ENCODE results near the gene HSD3B7.

The HSD3B7 gene

DNA sequence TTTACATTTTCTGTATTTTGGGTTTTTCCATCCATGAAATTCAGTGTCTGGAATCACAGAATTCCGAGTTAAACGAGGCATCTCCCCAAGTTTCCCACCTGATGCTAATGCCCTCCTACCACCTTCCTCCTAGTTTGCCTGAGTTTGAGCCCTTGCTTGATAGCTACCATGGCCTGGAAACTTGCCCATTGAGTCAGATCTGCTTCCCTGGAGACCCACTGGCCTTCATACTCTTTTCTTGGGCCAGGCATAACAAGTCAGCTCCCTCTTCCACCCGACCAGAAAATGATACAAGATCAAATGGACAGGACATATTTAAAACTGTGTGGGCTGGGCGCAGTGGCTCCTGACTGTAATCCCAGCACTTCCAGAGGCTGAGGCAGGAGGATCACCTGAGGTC, 17.2 kb upstream of the HSD3B7 start:
- Histone ChIP-seq H2AK5ac (ENCODE audit: low read length) (no peak overlapping the region), H3K18ac (ENCODE audit: low read length) (no peak overlapping the region), H3K27me3 (ENCODE audit: insufficient read depth, low read length, poor library complexity) (no peaks in the 10 kb centered on the region), H3K79me2 (ENCODE audit: control insufficient read depth, insufficient read depth, low read length) (no peaks in the 10 kb centered on the region), H3K4me3 (ENCODE audit: low read length) (no peak overlapping the region), H3K27ac (ENCODE audit: low read depth, low read length) (no peak overlapping the region), H3K4me2 (ENCODE audit: low read length) (no peak overlapping the region), H3K4me1 (ENCODE audit: control insufficient read depth, low read depth, low read length) (no peaks in the 10 kb centered on the region), H3K9ac (ENCODE audit: low read length) (no peak overlapping the region), H2BK120ac (ENCODE audit: low read depth, low read length) (no peak overlapping the region), H3K56ac (ENCODE audit: low read length) (no peak overlapping the region), H4K8ac (ENCODE audit: low read depth, low read length) (no peak overlapping the region), H3K79me1 (ENCODE audit: low read length) (no peaks in the 10 kb centered on the region), H3K23ac (ENCODE audit: low read length) (no peak overlapping the region), H2BK5ac (ENCODE audit: low read length) (no peak overlapping the region), H4K5ac (ENCODE audit: low read length) (no peak overlapping the region), H3K4ac (ENCODE audit: low read depth, low read length) (no peak overlapping the region), H3K36me3 (ENCODE audit: control insufficient read depth, insufficient read depth, low read length) (peaks cover 28% of the 10 kb centered on the region), H2BK15ac (replicated peaks; ENCODE audit: low read depth) (no peak overlapping the region)
- no peak for DNase-seq
- WGBS (ENCODE audit: extremely low coverage, insufficient coverage, low lambda C conversion rate): no CpG with 5 or more reads among the region's 4 CpGs

DNA sequence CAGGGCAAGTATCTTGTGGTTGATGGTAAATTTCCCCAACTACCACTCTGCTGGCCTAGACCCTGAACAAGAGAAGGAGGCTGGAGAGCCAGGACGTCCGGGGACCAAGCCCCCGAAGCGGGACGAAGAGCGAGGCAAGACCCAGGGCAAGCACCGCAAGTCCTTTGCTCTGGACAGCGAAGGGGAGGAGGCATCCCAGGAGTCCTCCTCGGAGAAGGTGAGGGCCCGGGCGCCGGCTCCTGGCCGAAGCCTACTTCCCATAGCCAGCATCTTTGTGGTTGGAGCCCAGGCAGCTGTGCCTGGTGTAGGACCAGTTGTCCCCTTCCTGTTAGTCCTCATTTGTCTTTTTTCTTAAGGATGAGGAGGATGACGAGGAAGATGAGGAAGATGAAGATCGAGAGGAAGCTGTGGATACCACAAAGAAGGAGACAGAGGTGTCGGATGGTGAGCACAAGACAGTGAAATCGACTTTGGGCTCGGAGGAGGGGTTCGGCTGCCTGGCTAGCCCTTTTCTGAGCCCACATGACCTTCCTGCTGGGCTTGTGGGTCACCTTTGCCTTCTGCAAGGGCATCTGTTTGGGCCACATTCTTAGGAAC, 15.7 kb upstream of the HSD3B7 start:
- no peaks in the 10 kb centered on the region for H3K79me1 ChIP-seq (ENCODE audit: low read length)
- H4K5ac ChIP-seq (ENCODE audit: low read length): no peak overlapping the region
- no peaks in the 10 kb centered on the region for H3K27me3 ChIP-seq (ENCODE audit: insufficient read depth, low read length, poor library complexity)
- DNase-seq: no peak
- no peak overlapping the region for H2BK5ac ChIP-seq (ENCODE audit: low read length)
- no peak overlapping the region for H3K4ac ChIP-seq (ENCODE audit: low read depth, low read length)
- no peak overlapping the region for H3K56ac ChIP-seq (ENCODE audit: low read length)
- H3K4me2 ChIP-seq (ENCODE audit: low read length): no peak overlapping the region
- no peak overlapping the region for H4K8ac ChIP-seq (ENCODE audit: low read depth, low read length)
- H3K4me3 ChIP-seq (ENCODE audit: low read length): no peak overlapping the region
- no peak overlapping the region for H3K27ac ChIP-seq (ENCODE audit: low read depth, low read length)
- no peak overlapping the region for H3K9ac ChIP-seq (ENCODE audit: low read length)
- H3K36me3 ChIP-seq (ENCODE audit: control insufficient read depth, insufficient read depth, low read length): peaks cover 28% of the 10 kb centered on the region
- no peak overlapping the region for H3K18ac ChIP-seq (ENCODE audit: low read length)
- H3K4me1 ChIP-seq (ENCODE audit: control insufficient read depth, low read depth, low read length): no peaks in the 10 kb centered on the region
- no peak overlapping the region for H2BK15ac ChIP-seq (replicated peaks; ENCODE audit: low read depth)
- H2AK5ac ChIP-seq (ENCODE audit: low read length): no peak overlapping the region
- no peaks in the 10 kb centered on the region for H3K79me2 ChIP-seq (ENCODE audit: control insufficient read depth, insufficient read depth, low read length)
- no peak overlapping the region for H2BK120ac ChIP-seq (ENCODE audit: low read depth, low read length)
- no peak overlapping the region for H3K23ac ChIP-seq (ENCODE audit: low read length)
- WGBS (ENCODE audit: extremely low coverage, insufficient coverage, low lambda C conversion rate): no CpG with 5 or more reads among the region's 19 CpGs

DNA sequence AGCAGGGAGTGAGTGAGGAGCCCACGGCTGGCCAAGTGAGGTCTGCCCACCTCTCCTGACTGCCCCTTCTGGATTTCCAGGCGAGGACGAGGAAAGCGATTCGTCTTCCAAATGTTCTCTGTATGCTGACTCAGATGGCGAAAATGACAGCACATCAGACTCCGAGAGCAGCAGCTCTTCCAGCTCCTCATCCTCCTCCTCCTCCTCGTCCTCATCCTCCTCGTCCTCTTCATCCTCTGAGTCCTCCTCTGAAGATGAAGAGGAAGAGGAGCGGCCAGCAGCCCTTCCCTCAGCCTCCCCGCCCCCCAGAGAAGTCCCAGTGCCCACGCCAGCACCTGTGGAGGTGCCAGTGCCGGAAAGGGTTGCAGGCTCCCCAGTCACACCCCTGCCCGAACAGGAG, 13.7 kb upstream of the HSD3B7 start:
- Histone ChIP-seq H2BK5ac (ENCODE audit: low read length) (no peak overlapping the region), H3K36me3 (ENCODE audit: control insufficient read depth, insufficient read depth, low read length) (peaks cover 24% of the 10 kb centered on the region), H3K56ac (ENCODE audit: low read length) (no peak overlapping the region), H4K8ac (ENCODE audit: low read depth, low read length) (no peak overlapping the region), H3K27me3 (ENCODE audit: insufficient read depth, low read length, poor library complexity) (no peaks in the 10 kb centered on the region), H2BK15ac (replicated peaks; ENCODE audit: low read depth) (no peak overlapping the region), H2BK120ac (ENCODE audit: low read depth, low read length) (no peak overlapping the region), H3K18ac (ENCODE audit: low read length) (no peak overlapping the region), H2AK5ac (ENCODE audit: low read length) (no peak overlapping the region), H3K4ac (ENCODE audit: low read depth, low read length) (no peak overlapping the region), H3K27ac (ENCODE audit: low read depth, low read length) (no peak overlapping the region), H3K79me1 (ENCODE audit: low read length) (no peaks in the 10 kb centered on the region), H3K4me2 (ENCODE audit: low read length) (no peak overlapping the region), H3K4me1 (ENCODE audit: control insufficient read depth, low read depth, low read length) (no peaks in the 10 kb centered on the region), H3K23ac (ENCODE audit: low read length) (no peak overlapping the region), H4K5ac (ENCODE audit: low read length) (no peak overlapping the region), H3K4me3 (ENCODE audit: low read length) (no peak overlapping the region), H3K9ac (ENCODE audit: low read length) (no peak overlapping the region), H3K79me2 (ENCODE audit: control insufficient read depth, insufficient read depth, low read length) (no peaks in the 10 kb centered on the region)
- DNase-seq: no peak
- WGBS (ENCODE audit: extremely low coverage, insufficient coverage, low lambda C conversion rate): no CpG with 5 or more reads among the region's 14 CpGs

DNA sequence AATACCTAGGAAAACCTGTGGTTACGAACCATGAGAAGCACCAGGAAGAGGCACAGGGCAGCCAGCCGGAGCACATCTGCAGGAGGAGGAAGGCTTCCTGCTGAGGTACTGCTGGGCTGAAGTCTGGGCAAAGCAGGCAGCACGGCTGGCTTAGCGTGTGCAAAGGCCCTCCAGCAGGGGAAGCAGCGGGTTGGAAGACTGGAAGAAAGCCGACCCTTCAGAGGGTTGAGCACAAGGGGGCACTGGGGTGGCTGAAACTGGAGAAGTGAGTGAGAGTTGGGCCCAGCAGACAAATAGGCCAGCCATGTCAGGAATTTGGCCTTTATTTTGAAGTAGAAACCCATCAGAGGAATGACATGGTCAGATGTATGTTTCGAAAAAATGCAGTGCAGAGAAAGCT, 12.1 kb upstream of the HSD3B7 start:
- H2BK120ac ChIP-seq (ENCODE audit: low read depth, low read length): no peak overlapping the region
- no peak overlapping the region for H4K5ac ChIP-seq (ENCODE audit: low read length)
- H3K23ac ChIP-seq (ENCODE audit: low read length): no peak overlapping the region
- no peak overlapping the region for H3K9ac ChIP-seq (ENCODE audit: low read length)
- H2AK5ac ChIP-seq (ENCODE audit: low read length): no peak overlapping the region
- no peaks in the 10 kb centered on the region for H3K4me1 ChIP-seq (ENCODE audit: control insufficient read depth, low read depth, low read length)
- DNase-seq: peak; percentile 79
- no peak overlapping the region for H3K4me2 ChIP-seq (ENCODE audit: low read length)
- H3K36me3 ChIP-seq (ENCODE audit: control insufficient read depth, insufficient read depth, low read length): peaks cover 24% of the 10 kb centered on the region
- H2BK15ac ChIP-seq (replicated peaks; ENCODE audit: low read depth): no peak overlapping the region
- no CpG with 5 or more reads among the region's 7 CpGs for WGBS (ENCODE audit: extremely low coverage, insufficient coverage, low lambda C conversion rate)
- no peak overlapping the region for H3K56ac ChIP-seq (ENCODE audit: low read length)
- no peak overlapping the region for H3K4ac ChIP-seq (ENCODE audit: low read depth, low read length)
- H3K79me2 ChIP-seq (ENCODE audit: control insufficient read depth, insufficient read depth, low read length): no peaks in the 10 kb centered on the region
- H3K79me1 ChIP-seq (ENCODE audit: low read length): peaks cover 3% of the 10 kb centered on the region
- H3K27me3 ChIP-seq (ENCODE audit: insufficient read depth, low read length, poor library complexity): no peaks in the 10 kb centered on the region
- H3K4me3 ChIP-seq (ENCODE audit: low read length): no peak overlapping the region
- H3K27ac ChIP-seq (ENCODE audit: low read depth, low read length): no peak overlapping the region
- H4K8ac ChIP-seq (ENCODE audit: low read depth, low read length): no peak overlapping the region
- no peak overlapping the region for H2BK5ac ChIP-seq (ENCODE audit: low read length)
- H3K18ac ChIP-seq (ENCODE audit: low read length): no peak overlapping the region

DNA sequence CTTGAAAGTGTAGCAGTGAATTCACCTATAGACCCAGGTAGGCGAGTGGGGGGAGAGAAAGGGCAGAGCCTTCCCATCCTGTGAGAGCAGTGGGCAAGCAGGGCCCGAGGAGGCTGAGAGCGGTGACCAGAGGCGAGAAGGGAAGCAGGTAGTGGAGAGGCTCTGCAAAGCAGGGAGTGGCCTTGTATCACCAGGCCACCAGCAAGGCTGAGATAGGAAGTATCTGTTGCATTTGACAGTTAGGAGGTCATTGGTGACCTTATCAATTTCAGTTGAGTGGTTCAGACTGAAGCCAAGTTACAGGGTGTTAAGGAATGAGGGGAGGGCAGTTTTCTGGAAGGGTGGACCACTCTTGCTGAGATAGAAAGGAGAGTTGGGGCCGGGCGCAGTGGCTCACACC, 10.7 kb upstream of the HSD3B7 start:
- H2AK5ac ChIP-seq (ENCODE audit: low read length): no peak overlapping the region
- no peak overlapping the region for H3K9ac ChIP-seq (ENCODE audit: low read length)
- no peak overlapping the region for H2BK120ac ChIP-seq (ENCODE audit: low read depth, low read length)
- H3K4me1 ChIP-seq (ENCODE audit: control insufficient read depth, low read depth, low read length): no peaks in the 10 kb centered on the region
- H3K4me2 ChIP-seq (ENCODE audit: low read length): no peak overlapping the region
- no peak overlapping the region for H3K56ac ChIP-seq (ENCODE audit: low read length)
- no peaks in the 10 kb centered on the region for H3K79me2 ChIP-seq (ENCODE audit: control insufficient read depth, insufficient read depth, low read length)
- no peak overlapping the region for H3K27ac ChIP-seq (ENCODE audit: low read depth, low read length)
- H3K27me3 ChIP-seq (ENCODE audit: insufficient read depth, low read length, poor library complexity): no peaks in the 10 kb centered on the region
- H2BK5ac ChIP-seq (ENCODE audit: low read length): no peak overlapping the region
- WGBS (ENCODE audit: extremely low coverage, insufficient coverage, low lambda C conversion rate): no CpG with 5 or more reads among the region's 6 CpGs
- H3K36me3 ChIP-seq (ENCODE audit: control insufficient read depth, insufficient read depth, low read length): peaks cover 24% of the 10 kb centered on the region
- no peak overlapping the region for H3K4me3 ChIP-seq (ENCODE audit: low read length)
- no peak overlapping the region for H3K18ac ChIP-seq (ENCODE audit: low read length)
- no peak overlapping the region for H3K23ac ChIP-seq (ENCODE audit: low read length)
- H4K5ac ChIP-seq (ENCODE audit: low read length): no peak overlapping the region
- H3K4ac ChIP-seq (ENCODE audit: low read depth, low read length): no peak overlapping the region
- H2BK15ac ChIP-seq (replicated peaks; ENCODE audit: low read depth): no peak overlapping the region
- H4K8ac ChIP-seq (ENCODE audit: low read depth, low read length): no peak overlapping the region
- peaks cover 5% of the 10 kb centered on the region for H3K79me1 ChIP-seq (ENCODE audit: low read length)
- no peak for DNase-seq

DNA sequence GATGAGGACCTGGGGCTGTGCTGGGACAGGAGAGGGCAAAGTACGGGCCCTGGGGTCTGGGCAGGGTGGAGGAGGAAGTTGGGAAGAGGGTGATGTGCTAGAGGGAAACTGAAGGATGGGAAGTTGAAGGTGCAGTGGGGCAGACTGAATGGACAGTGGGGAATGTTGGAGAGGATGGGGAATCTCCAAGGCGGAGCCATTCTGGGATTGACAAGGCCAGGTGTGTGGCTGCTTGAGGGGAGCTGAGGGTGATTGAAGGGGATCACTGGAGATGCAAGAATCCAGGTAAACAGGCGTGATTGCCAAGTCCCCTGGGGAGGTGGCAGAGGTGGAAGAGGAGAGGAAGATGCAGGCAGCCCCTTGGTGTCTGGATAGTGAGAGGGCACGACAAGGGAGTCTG, 8.5 kb upstream of the HSD3B7 start:
- peaks cover 5% of the 10 kb centered on the region for H3K79me1 ChIP-seq (ENCODE audit: low read length)
- no peak overlapping the region for H2BK15ac ChIP-seq (replicated peaks; ENCODE audit: low read depth)
- H3K27me3 ChIP-seq (ENCODE audit: insufficient read depth, low read length, poor library complexity): no peaks in the 10 kb centered on the region
- H3K9ac ChIP-seq (ENCODE audit: low read length): no peak overlapping the region
- no peak overlapping the region for H4K8ac ChIP-seq (ENCODE audit: low read depth, low read length)
- no peak overlapping the region for H3K4ac ChIP-seq (ENCODE audit: low read depth, low read length)
- no peak for DNase-seq
- no peak overlapping the region for H3K23ac ChIP-seq (ENCODE audit: low read length)
- no peak overlapping the region for H3K18ac ChIP-seq (ENCODE audit: low read length)
- no peaks in the 10 kb centered on the region for H3K4me1 ChIP-seq (ENCODE audit: control insufficient read depth, low read depth, low read length)
- no peak overlapping the region for H3K56ac ChIP-seq (ENCODE audit: low read length)
- H3K4me2 ChIP-seq (ENCODE audit: low read length): no peak overlapping the region
- H3K79me2 ChIP-seq (ENCODE audit: control insufficient read depth, insufficient read depth, low read length): no peaks in the 10 kb centered on the region
- H3K4me3 ChIP-seq (ENCODE audit: low read length): no peak overlapping the region
- no peak overlapping the region for H4K5ac ChIP-seq (ENCODE audit: low read length)
- WGBS (ENCODE audit: extremely low coverage, insufficient coverage, low lambda C conversion rate): no CpG with 5 or more reads among the region's 4 CpGs
- no peak overlapping the region for H3K27ac ChIP-seq (ENCODE audit: low read depth, low read length)
- H3K36me3 ChIP-seq (ENCODE audit: control insufficient read depth, insufficient read depth, low read length): peaks cover 23% of the 10 kb centered on the region
- no peak overlapping the region for H2AK5ac ChIP-seq (ENCODE audit: low read length)
- H2BK120ac ChIP-seq (ENCODE audit: low read depth, low read length): no peak overlapping the region
- no peak overlapping the region for H2BK5ac ChIP-seq (ENCODE audit: low read length)

Data from mesendoderm (in vitro differentiated cells).